ENCODE data around the gene HPD. TPM values are rescaled to one million over a fixed set of nuclear protein-coding genes. Genes with fewer than 3 reads are reported as not detected.
"Not testable (repeated sequence)": the region's sequence is repeated elsewhere in the genome, so short reads cannot be mapped to it uniquely, and the experiment has no call there.

HPD gene
- total RNA-seq, 1 donor from 2014 or later: not detected

- DNase-seq (ENCODE audit: low spot score): no peak
- H3K27me3 Mint-ChIP-seq (ENCODE audit: insufficient read depth): peaks cover 2% of the 10 kb centered on the region
- H3K4me1 Mint-ChIP-seq (ENCODE audit: low read depth): peaks cover 60% of the 10 kb centered on the region
- peaks cover 32% of the 10 kb centered on the region for H3K36me3 Mint-ChIP-seq (ENCODE audit: low read depth)
- intact Hi-C loops (cut with micrococcal nuclease): loop anchor here (1.0 to 5.0 kb wide), 14 partner anchors 9 to 442 kb away; partner anchors contain the start of genes ANAPC5, DIABLO, PSMD9 and TMEM120B
- peak overlapping the region; percentile 96 for H3K4me3 Mint-ChIP-seq
- peak overlapping the region; percentile 91 for H3K27ac Mint-ChIP-seq
- H3K9me3 Mint-ChIP-seq: no peaks in the 10 kb centered on the region
These were observed 64.1 kb downstream of the HPD start for GRCh38 chr12:121794534-121795033.

- Mint-ChIP-seq H3K36me3 (ENCODE audit: low read depth) (peaks cover 28% of the 10 kb centered on the region), H3K9me3 (no peaks in the 10 kb centered on the region), H3K27me3 (ENCODE audit: insufficient read depth) (no peaks in the 10 kb centered on the region), H3K4me1 (ENCODE audit: low read depth) (peaks cover 61% of the 10 kb centered on the region), H3K27ac (peak overlapping the region; percentile 91), H3K4me3 (peak overlapping the region; percentile 96)
- intact Hi-C loops (cut with micrococcal nuclease): loop anchor here (1.0 to 5.0 kb wide), 14 partner anchors 9 to 442 kb away; partner anchors contain the start of genes ANAPC5, DIABLO, PSMD9 and TMEM120B
- DNase-seq (ENCODE audit: low spot score): peak; percentile 95
These were observed 64.7 kb downstream of the HPD start for GRCh38 chr12:121793838-121794533.

- Mint-ChIP-seq H3K27me3 (ENCODE audit: insufficient read depth) (no peaks in the 10 kb centered on the region), H3K4me3 (peak within 1 kb of the TSS; percentile 96), H3K9me3 (no peaks in the 10 kb centered on the region), H3K27ac (peak within 1 kb of the TSS; percentile 99), H3K4me1 (ENCODE audit: low read depth) (peaks cover 61% of the 10 kb centered on the region), H3K36me3 (ENCODE audit: low read depth) (peaks cover 24% of the 10 kb centered on the region)
- no peak for DNase-seq (ENCODE audit: low spot score)
- intact Hi-C loops (cut with micrococcal nuclease): loop anchor here (1.0 to 5.0 kb wide), 6 partner anchors 11 to 441 kb away; partner anchors contain the start of genes ANAPC5 and DIABLO
These were observed 65.2 kb downstream of the HPD start, which contains the start of gene RHOF for GRCh38 chr12:121793440-121793837. TSS of gene RHOF (minus strand) at chr12:121793688. CDS start at chr12:121793633, 55 bp downstream.

- DNase-seq (ENCODE audit: low spot score): peak; percentile 56
- Mint-ChIP-seq H3K36me3 (ENCODE audit: low read depth) (peaks cover 23% of the 10 kb centered on the region), H3K4me3 (peak overlapping the region; percentile 96), H3K27ac (peak overlapping the region; percentile 99), H3K4me1 (ENCODE audit: low read depth) (peaks cover 62% of the 10 kb centered on the region), H3K27me3 (ENCODE audit: insufficient read depth) (no peaks in the 10 kb centered on the region), H3K9me3 (no peaks in the 10 kb centered on the region)
- intact Hi-C loops (cut with micrococcal nuclease): loop anchor here (1.0 to 5.0 kb wide), 6 partner anchors 11 to 441 kb away; partner anchors contain the start of genes ANAPC5 and DIABLO
These were observed 65.8 kb downstream of the HPD start for GRCh38 chr12:121792607-121793439.

GRCh38 chr12:121791671-121792551 is 66.7 kb downstream of the HPD start:
- Mint-ChIP-seq H3K4me1 (ENCODE audit: low read depth) (peaks cover 71% of the 10 kb centered on the region), H3K36me3 (ENCODE audit: low read depth) (peaks cover 25% of the 10 kb centered on the region), H3K27ac (peak overlapping the region; percentile 99), H3K9me3 (no peaks in the 10 kb centered on the region), H3K27me3 (ENCODE audit: insufficient read depth) (no peaks in the 10 kb centered on the region), H3K4me3 (peak overlapping the region; percentile 96)
- intact Hi-C loops (cut with micrococcal nuclease): loop anchor here (5.0 kb wide), 5 partner anchors 200 to 440 kb away; partner anchors contain the start of genes ANAPC5 and DIABLO
- DNase-seq (ENCODE audit: low spot score): peak; percentile 20

- H3K27me3 Mint-ChIP-seq (ENCODE audit: insufficient read depth); DNase-seq (ENCODE audit: low spot score); H3K9me3 Mint-ChIP-seq: not testable (repeated sequence)
- intact Hi-C loops (cut with micrococcal nuclease): loop anchor here (5.0 kb wide), 5 partner anchors 198 to 438 kb away; partner anchors contain the start of genes ANAPC5 and DIABLO
- H3K27ac Mint-ChIP-seq: peak overlapping the region; percentile 99
- peaks cover 28% of the 10 kb centered on the region for H3K36me3 Mint-ChIP-seq (ENCODE audit: low read depth)
- peak overlapping the region; percentile 96 for H3K4me3 Mint-ChIP-seq
- H3K4me1 Mint-ChIP-seq (ENCODE audit: low read depth): peaks cover 78% of the 10 kb centered on the region
These were observed 67.9 kb downstream of the HPD start for GRCh38 chr12:121790785-121791184.

- Mint-ChIP-seq H3K4me3 (peak overlapping the region; percentile 91), H3K27ac (peak overlapping the region; percentile 99), H3K27me3 (ENCODE audit: insufficient read depth) (no peaks in the 10 kb centered on the region), H3K36me3 (ENCODE audit: low read depth) (peaks cover 25% of the 10 kb centered on the region), H3K4me1 (ENCODE audit: low read depth) (peaks cover 77% of the 10 kb centered on the region), H3K9me3 (no peaks in the 10 kb centered on the region)
- DNase-seq (ENCODE audit: low spot score): peak; percentile 92
- intact Hi-C loops (cut with micrococcal nuclease): loop anchor here (1.0 to 5.0 kb wide), 7 partner anchors 103 to 438 kb away; partner anchors contain the start of genes ANAPC5, DIABLO and ORAI1
These were observed 68.6 kb downstream of the HPD start for GRCh38 chr12:121789800-121790728.

Other genes with a start within 250 kb of the HPD start
- gene ORAI1, start 232.3 kb downstream of the HPD start, total RNA-seq: 61.5 and 67.0 TPM in 2 replicates
- gene MORN3, start 189.2 kb downstream of the HPD start, total RNA-seq: 0.41 and 0.61 TPM in 2 replicates
- 17.5 and 18.3 TPM in 2 replicates for gene TMEM120B, start 146.1 kb downstream of the HPD start, total RNA-seq
- gene RHOF, start 65.2 kb downstream of the HPD start, total RNA-seq: 111 and 112 TPM in 2 replicates
- gene SETD1B, start 54.9 kb downstream of the HPD start, total RNA-seq: 32.0 and 33.0 TPM in 2 replicates
- gene PSMD9, start 29.9 kb upstream of the HPD start, total RNA-seq: 63.9 and 67.5 TPM in 2 replicates
- gene CFAP251, start 59.7 kb upstream of the HPD start, total RNA-seq: 0.65 and 0.76 TPM in 2 replicates
- 9.7 and 13.0 TPM in 2 replicates for gene BCL7A, start 163.0 kb upstream of the HPD start, total RNA-seq
- 59.0 and 62.1 TPM in 2 replicates for gene MLXIP, start 219.9 kb upstream of the HPD start, total RNA-seq

Measured in activated T-helper 1 cell treated with anti-CD3 and anti-CD28 coated beads, Interleukin-12 subunit alpha, Interleukin-12 subunit beta, Interleukin-2, Interleukin-4 antibody, amounts not matched to agents 30 ng/mL and 10 ng/mL and 1 ng/mL, durations not matched to agents 14 hours and 24 hours and 36 hours (primary cell).